H1 (cell line): ENCODE data around the gene DBX1. TPM values are rescaled to one million over a fixed set of nuclear protein-coding genes. Genes with fewer than 3 reads are reported as not detected.

Experiments
- CREB1 ChIP-seq: IDR thresholded peaks from 2 replicates; pipeline ENCODE4 v1.6.1; 2012; ENCODE audit warnings: inconsistent platforms
- KDM1A ChIP-seq: fragments of 200-600, 300-600 bp; sonication (generic); IDR thresholded peaks from 2 replicates; pipeline ENCODE4 v1.7.1; 2016; ENCODE audit warnings: mild to moderate bottlenecking, low read length, borderline replicate concordance
- KDM5A ChIP-seq: fragments of 200-600 bp; IDR thresholded peaks from 2 replicates; pipeline ENCODE4 v1.7.1; 2012; ENCODE audit warnings: mild to moderate bottlenecking, low read length, inconsistent platforms, mixed read lengths
- NRF1 ChIP-seq: IDR thresholded peaks from 2 replicates; pipeline ENCODE4 v1.6.1; 2011; ENCODE audit warnings: mild to moderate bottlenecking, low read depth, low read length, improper control_type of control experiment
- RFX5 ChIP-seq: IDR thresholded peaks from 2 replicates; pipeline ENCODE4 v1.6.1; 2011; ENCODE audit warnings: low read depth, low read length, improper control_type of control experiment, borderline replicate concordance
- RNF2 ChIP-seq: fragments of 200-900, 300-1000 bp; sonication (generic); IDR thresholded peaks from 2 replicates; pipeline ENCODE4 v1.7.1; 2016; ENCODE audit warnings: borderline replicate concordance, low read depth, mild to moderate bottlenecking, antibody characterized with exemption, low read length; ENCODE audit not compliant: poor library complexity, severe bottlenecking; ENCODE audit errors: missing control alignments
- SP1 ChIP-seq: IDR thresholded peaks from 2 replicates; pipeline ENCODE4 v1.6.1; 2011; ENCODE audit warnings: low read depth, low read length
- polyA plus RNA-seq, 7 experiments: library from polyadenylated mRNA; depleted of rRNA in 3 of 7; stranded (reverse) in 5 of 7; unstranded in 2 of 7; fragments of >200 nt in 5 of 7; fragments of 200-250 nt in 2 of 7; gene quantifications; 1 replicate in 5 of 7; 2 replicates in 1 of 7; 4 replicates in 1 of 7; pipeline versions ENCODE4 v1.2.1 to v1.2.3, GENCODE V29; 2011 to 2013; ENCODE audit warnings: missing spikeins in 2 of 7, mixed read lengths in 2 of 7
- total RNA-seq: library from RNA; stranded (reverse); fragmentation: NEBNext Ultra II Directional; extraction: Animal tissue kit (Norgen Biotek cat#: 25700); gene quantifications from 2 replicates; pipeline ENCODE4 v1.2.1, GENCODE V29; 2021

DBX1 gene
- total and polyA plus RNA-seq, 2 of the 8 experiments (the other 6 are each of a cell fraction or from before 2014, with no cell fraction given), result not detected

DNA sequence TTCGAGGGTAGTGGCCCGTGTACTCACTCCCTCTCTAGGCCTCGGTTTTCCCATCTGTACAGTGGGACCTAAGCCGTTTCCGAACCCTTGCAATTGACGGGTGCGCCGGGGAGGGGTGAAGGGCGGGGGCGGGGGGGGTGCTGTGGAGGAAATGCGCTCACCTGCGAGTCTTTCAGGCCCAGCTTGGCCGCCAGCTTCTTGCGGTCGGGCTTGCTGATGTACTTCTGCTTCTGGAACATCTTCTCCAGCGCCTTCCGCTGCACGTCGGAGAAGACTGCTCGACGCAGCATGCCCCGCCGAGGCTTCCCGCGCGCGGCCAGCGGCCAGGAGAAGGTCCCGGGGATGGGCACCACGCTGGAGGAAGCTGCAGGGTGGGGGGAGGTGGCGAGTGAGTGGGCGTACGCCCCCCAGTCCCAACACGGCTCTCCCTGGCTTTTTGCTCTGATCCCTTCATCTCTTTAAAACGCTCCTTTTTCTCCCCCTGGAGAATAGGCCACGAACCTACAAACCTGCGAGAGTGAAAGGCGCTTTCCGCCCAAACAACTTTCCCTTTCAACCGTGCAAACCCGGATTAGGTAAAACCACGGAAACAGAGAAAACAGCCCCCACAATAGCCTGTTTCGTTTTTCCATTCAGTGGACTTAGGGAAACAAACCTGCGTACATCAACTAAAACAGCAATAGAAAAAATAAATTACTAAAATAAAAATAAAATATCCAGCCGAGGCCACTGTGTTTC is 3.2 kb downstream of the DBX1 start (continued):
- peak; percentile 53 for TF ChIP-seq RNF2
- no peak for TF ChIP-seq NRF1
- no peak for TF ChIP-seq RFX5
- no peak for TF ChIP-seq SP1
- TF ChIP-seq KDM5A, result no peak
- no peak for TF ChIP-seq CREB1
- TF ChIP-seq KDM1A, result peak; percentile 95; the same call in 1 of the 2 replicates
